GM23338 (cell line): Measurements from ENCODE around the gene SLC8B1.

Experiments
- CREB1 ChIP-seq: fragments of 250-450 bp; sonication (Bioruptor Pico); IDR thresholded peaks from 2 replicates; pipeline ENCODE4 v1.5.0; 2020; ENCODE audit warnings: low read depth, mild to moderate bottlenecking, moderate library complexity
- CTCF ChIP-seq, 2 experiments: fragments of 200-600 bp in 1 of 2; sonication (generic) in 1 of 2; conservative IDR thresholded peaks; 2 replicates each; pipeline versions ENCODE4 v1.5.1 to v1.6.1; 2016 to 2017; ENCODE audit warnings: antibody characterized with exemption in 2 of 2, low read depth in 2 of 2, mild to moderate bottlenecking in 2 of 2, moderate library complexity in 1 of 2
- EZH2phosphoT487 ChIP-seq: fragments of 200-600 bp; sonication (generic); IDR thresholded peaks from one replicate; pipeline ENCODE4 v1.8.1; 2018; ENCODE audit warnings: antibody characterized with exemption; ENCODE audit not compliant: unreplicated experiment
- POLR2AphosphoS5 ChIP-seq: IDR thresholded peaks from 2 replicates; pipeline ENCODE4 v1.6.1; 2016; ENCODE audit warnings: antibody characterized with exemption, low read depth

DNA sequence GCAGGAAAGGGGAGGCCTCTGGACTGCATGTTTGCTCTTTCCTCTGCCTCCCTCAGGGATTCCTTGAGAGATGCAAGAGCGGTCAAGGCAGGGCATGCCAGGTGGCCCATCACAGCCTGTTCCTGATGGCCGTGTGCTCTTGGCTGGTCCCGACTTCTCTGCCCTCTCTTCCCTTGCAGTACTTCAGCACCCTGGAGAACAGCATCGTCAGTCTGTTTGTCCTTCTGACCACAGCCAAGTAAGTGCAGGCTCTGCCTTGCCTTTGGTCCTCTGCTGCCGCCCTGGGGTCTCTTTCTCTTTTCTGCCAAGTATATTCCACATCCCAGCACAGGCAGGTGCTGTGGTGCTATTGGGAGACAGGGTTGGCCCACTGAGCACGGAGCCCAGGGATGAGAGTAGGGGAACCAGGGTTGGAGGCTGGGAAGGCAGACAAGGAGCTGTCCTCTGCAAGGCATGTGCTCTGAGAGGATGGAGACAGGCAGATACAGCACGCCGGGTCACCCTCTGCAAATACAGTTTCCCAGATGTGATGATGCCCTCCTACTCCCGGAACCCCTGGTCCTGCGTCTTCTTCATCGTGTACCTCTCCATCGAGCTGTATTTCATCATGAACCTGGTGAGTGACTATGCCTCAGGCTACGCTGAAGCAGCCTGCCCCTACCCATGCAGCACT lies 61.7 kb downstream of the SLC8B1 start:
- TF ChIP-seq CTCF (conservative IDR thresholded peaks at IDR 0.05; ENCODE audit: low read depth in 2 of 2) (no peak), EZH2phosphoT487 (no peak), POLR2AphosphoS5 (no peak), CREB1 (no peak)
